Right kidney (tissue), 1 donor: ENCODE results near the gene OSBPL8.

ENCODE experiments used
- DNase-seq: peaks from one replicate; pipeline ENCODE4 v3.0.0-alpha.2; 2016

Gene OSBPL8

GRCh38 chr12:76464631-76465166 lies 94.9 kb downstream of the OSBPL8 start:
- no peak for DNase-seq

- DNase-seq = no peak
These were observed 96.8 kb downstream of the OSBPL8 start for GRCh38 chr12:76462668-76463224.

GRCh38 chr12:76460807-76461206 lies 98.8 kb downstream of the OSBPL8 start:
- no peak for DNase-seq

GRCh38 chr12:76457818-76458217 lies 101.8 kb downstream of the OSBPL8 start:
- no peak for DNase-seq

GRCh38 chr12:76457010-76457409 lies 102.6 kb downstream of the OSBPL8 start:
- no peak for DNase-seq

- DNase-seq = no peak
These were observed 103.8 kb downstream of the OSBPL8 start for GRCh38 chr12:76455582-76456345.

- DNase-seq = no peak
These were observed 108.0 kb downstream of the OSBPL8 start for GRCh38 chr12:76451528-76451927.

GRCh38 chr12:76450690-76451089 lies 108.9 kb downstream of the OSBPL8 start:
- no peak for DNase-seq

GRCh38 chr12:76449993-76450392 lies 109.6 kb downstream of the OSBPL8 start:
- DNase-seq = no peak

GRCh38 chr12:76449583-76449982 lies 110.0 kb downstream of the OSBPL8 start:
- DNase-seq = no peak

- no peak for DNase-seq
These were observed 110.6 kb downstream of the OSBPL8 start for GRCh38 chr12:76449016-76449415.

GRCh38 chr12:76446090-76446489 lies 113.5 kb downstream of the OSBPL8 start:
- DNase-seq = no peak

GRCh38 chr12:76445462-76445861 lies 114.1 kb downstream of the OSBPL8 start:
- no peak for DNase-seq

- DNase-seq = no peak
These were observed 115.1 kb downstream of the OSBPL8 start for GRCh38 chr12:76444408-76444984.

GRCh38 chr12:76441016-76441415 lies 118.6 kb downstream of the OSBPL8 start:
- no peak for DNase-seq

- no peak for DNase-seq
These were observed 126.8 kb downstream of the OSBPL8 start for GRCh38 chr12:76432733-76433132.

- DNase-seq = no peak
These were observed 131.5 kb downstream of the OSBPL8 start for GRCh38 chr12:76428117-76428516.

GRCh38 chr12:76426160-76426559 lies 133.4 kb downstream of the OSBPL8 start:
- DNase-seq = no peak

- DNase-seq = no peak
These were observed 134.6 kb downstream of the OSBPL8 start for GRCh38 chr12:76424941-76425340.

- DNase-seq = no peak
These were observed 136.8 kb downstream of the OSBPL8 start for GRCh38 chr12:76422543-76423438.

GRCh38 chr12:76422154-76422542 lies 137.4 kb downstream of the OSBPL8 start:
- DNase-seq = no peak

- DNase-seq = no peak
These were observed 138.5 kb downstream of the OSBPL8 start for GRCh38 chr12:76421046-76421445.

- DNase-seq = no peak
These were observed 139.3 kb downstream of the OSBPL8 start for GRCh38 chr12:76420222-76420621.
